Fibroblast of the aortic adventitia (primary cell): ENCODE data around the gene RAD51B. TPM values are rescaled to one million over a fixed set of nuclear protein-coding genes. Genes with fewer than 3 reads are reported as not detected.
A peak's percentile ranks its signal among the peaks of the same experiment; 100 is the strongest.

Source experiments
- DNase-seq: peaks from one replicate; pipeline ENCODE4 v3.0.0-alpha.2; 2010; ENCODE audit warnings: low read depth
- H3K4me3 ChIP-seq: 2 replicates; pipeline ENCODE4 v1.5.1; 2011; ENCODE audit warnings: low read depth, mild to moderate bottlenecking, control low read depth, low read length, moderate library complexity
- CTCF ChIP-seq: IDR thresholded peaks from 2 replicates; pipeline ENCODE4 v1.5.1; 2011; ENCODE audit warnings: mild to moderate bottlenecking, low read length, control low read depth, inconsistent platforms; ENCODE audit not compliant: insufficient read depth
- total RNA-seq: library from RNA; depleted of rRNA; stranded (reverse); fragments of >200 nt; gene quantifications from 2 replicates; pipeline ENCODE4 v1.2.3, GENCODE V29; 2012; ENCODE audit warnings: low replicate concordance

Gene RAD51B
- total RNA-seq, 1 donor: 28.7 TPM

- TF ChIP-seq CTCF: no peak
- H3K4me3 ChIP-seq: no peak overlapping the region
- peak; percentile 53 for DNase-seq
Measured at GRCh38 chr14:68564826-68565759, 745.5 kb downstream of the RAD51B start.

- no peak for DNase-seq
- H3K4me3 ChIP-seq: no peak overlapping the region
- no peak for TF ChIP-seq CTCF
Measured at GRCh38 chr14:68566075-68566474, 746.5 kb downstream of the RAD51B start.

GRCh38 chr14:68568907-68569897 lies 749.6 kb downstream of the RAD51B start:
- DNase-seq: no peak
- no peak for TF ChIP-seq CTCF

GRCh38 chr14:68569970-68570409 lies 750.4 kb downstream of the RAD51B start:
- TF ChIP-seq CTCF: no peak
- DNase-seq: no peak
- no peak overlapping the region for H3K4me3 ChIP-seq

More at GRCh38 chr14:68568907-68569897, 749.6 kb downstream of the RAD51B start:
- no peak overlapping the region for H3K4me3 ChIP-seq

GRCh38 chr14:68571114-68571591 lies 751.6 kb downstream of the RAD51B start:
- no peak for DNase-seq
- no peak overlapping the region for H3K4me3 ChIP-seq
- no peak for TF ChIP-seq CTCF

- no peak overlapping the region for H3K4me3 ChIP-seq
- TF ChIP-seq CTCF: no peak
- DNase-seq: no peak
Measured at GRCh38 chr14:68571928-68572525, 752.4 kb downstream of the RAD51B start.
